ENCODE measurements around the gene KIAA1217.
A peak's percentile ranks its signal among the peaks of the same experiment; 100 is the strongest.

KIAA1217 gene

DNA sequence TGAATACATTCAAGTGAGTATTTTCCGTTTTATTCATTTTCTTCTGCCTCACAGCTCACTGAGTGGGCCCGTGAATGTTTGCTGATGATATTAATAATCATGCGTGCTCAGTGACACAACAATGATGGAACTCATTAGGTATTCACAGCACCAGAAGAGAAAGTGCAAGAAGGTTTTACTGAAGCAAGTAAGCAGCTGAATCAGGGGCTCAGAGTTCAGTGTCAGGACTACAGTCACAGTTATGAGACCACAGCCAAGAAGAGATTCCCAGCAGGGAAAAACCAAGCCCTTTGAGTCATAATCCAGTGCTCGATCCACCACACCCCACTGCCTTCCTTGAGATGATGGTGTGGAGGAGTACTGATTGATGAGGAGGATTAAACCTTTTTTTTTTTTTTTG lies 247.4 kb downstream of the KIAA1217 start:
- TF ChIP-seq, protein P1, sequence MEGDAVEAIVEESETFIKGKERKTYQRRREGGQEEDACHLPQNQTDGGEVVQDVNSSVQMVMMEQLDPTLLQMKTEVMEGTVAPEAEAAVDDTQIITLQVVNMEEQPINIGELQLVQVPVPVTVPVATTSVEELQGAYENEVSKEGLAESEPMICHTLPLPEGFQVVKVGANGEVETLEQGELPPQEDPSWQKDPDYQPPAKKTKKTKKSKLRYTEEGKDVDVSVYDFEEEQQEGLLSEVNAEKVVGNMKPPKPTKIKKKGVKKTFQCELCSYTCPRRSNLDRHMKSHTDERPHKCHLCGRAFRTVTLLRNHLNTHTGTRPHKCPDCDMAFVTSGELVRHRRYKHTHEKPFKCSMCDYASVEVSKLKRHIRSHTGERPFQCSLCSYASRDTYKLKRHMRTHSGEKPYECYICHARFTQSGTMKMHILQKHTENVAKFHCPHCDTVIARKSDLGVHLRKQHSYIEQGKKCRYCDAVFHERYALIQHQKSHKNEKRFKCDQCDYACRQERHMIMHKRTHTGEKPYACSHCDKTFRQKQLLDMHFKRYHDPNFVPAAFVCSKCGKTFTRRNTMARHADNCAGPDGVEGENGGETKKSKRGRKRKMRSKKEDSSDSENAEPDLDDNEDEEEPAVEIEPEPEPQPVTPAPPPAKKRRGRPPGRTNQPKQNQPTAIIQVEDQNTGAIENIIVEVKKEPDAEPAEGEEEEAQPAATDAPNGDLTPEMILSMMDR (IDR thresholded peaks at IDR 0.05; ENCODE audit: insufficient read depth, low read length, missing control alignments), result no peak
- no peak overlapping the region; the same call in 1 of the 2 replicates for H3K4me3 ChIP-seq (ENCODE audit: low read depth, low read length)
- POLR2A ChIA-PET, result interaction anchor here (0.9 to 1.0 kb wide), 2 partner anchors 9 to 10 kb away, joined by 4 read pairs; no protein-coding TSS in a partner anchor
- peak; percentile 93 for DNase-seq (ENCODE audit: low read depth, low spot score)
- CTCF ChIA-PET, result no interaction called here

DNA sequence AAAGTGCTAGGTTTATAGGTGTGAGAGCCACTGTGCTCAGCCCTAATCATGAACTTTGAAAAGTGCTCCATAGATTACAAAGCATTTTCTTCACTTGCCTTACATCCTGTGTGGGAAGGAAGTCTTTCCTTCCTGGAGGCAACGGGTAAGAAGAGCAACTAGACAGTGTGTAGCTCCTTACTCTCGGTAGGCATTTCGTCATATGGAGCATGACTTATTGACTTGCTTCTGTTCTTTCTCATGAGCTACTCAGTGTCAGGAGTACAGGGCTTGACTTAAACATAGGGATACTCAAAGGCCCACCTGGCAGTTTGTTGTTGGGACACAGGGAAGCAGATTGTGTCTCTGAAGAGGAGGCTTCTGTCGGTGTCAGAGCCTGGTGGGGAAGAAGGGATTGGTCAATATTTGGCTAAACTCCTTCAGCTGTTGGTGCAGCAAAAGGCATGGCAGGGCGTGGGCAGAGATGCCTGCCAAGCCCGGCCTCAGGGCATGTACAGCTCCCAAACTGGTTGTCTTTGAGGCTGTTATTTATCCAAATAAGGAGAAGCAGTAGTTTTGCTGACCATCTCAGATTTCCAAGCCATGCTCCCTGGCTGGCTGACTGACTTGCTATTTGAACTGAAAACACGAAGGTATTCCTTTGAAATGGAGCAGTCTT lies 248.9 kb downstream of the KIAA1217 start:
- CTCF ChIA-PET, result interaction anchor here (1.1 kb wide), 1 partner anchor 62 kb away, joined by 4 read pairs; no protein-coding TSS in a partner anchor
- POLR2A ChIA-PET, result no interaction called here
- no peak for DNase-seq (ENCODE audit: low read depth, low spot score)
- no peak overlapping the region for H3K4me3 ChIP-seq (ENCODE audit: low read depth, low read length)
- TF ChIP-seq, protein P1 (IDR thresholded peaks at IDR 0.05; ENCODE audit: insufficient read depth, low read length, missing control alignments), result no peak

DNA sequence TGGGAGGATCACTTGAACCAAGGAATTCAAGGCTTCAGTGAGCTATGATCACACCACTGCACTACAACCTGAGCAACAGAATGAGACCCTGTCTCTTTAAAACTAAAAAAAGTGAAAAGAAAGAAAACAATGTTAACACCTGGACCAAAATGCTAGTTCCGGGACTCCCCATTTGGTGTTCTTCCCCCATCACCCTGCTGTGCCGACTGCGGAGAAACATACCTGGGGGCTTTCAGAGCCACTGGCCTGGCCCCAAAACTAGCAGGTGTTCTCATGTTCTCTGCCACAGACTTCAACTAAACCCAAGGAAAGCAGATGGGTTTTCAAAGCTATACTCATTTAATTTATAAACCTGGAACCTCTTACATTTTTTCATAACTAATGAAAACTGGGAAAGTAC lies 250.9 kb downstream of the KIAA1217 start:
- TF ChIP-seq, protein P1 (IDR thresholded peaks at IDR 0.05; ENCODE audit: insufficient read depth, low read length, missing control alignments), result no peak
- no peak overlapping the region for H3K4me3 ChIP-seq (ENCODE audit: low read depth, low read length)
- CTCF ChIA-PET, result interaction anchor here (0.6 kb wide), 1 partner anchor 465 kb away, joined by 3 read pairs; no protein-coding TSS in a partner anchor
- POLR2A ChIA-PET, result no interaction called here
- no peak for DNase-seq (ENCODE audit: low read depth, low spot score)

DNA sequence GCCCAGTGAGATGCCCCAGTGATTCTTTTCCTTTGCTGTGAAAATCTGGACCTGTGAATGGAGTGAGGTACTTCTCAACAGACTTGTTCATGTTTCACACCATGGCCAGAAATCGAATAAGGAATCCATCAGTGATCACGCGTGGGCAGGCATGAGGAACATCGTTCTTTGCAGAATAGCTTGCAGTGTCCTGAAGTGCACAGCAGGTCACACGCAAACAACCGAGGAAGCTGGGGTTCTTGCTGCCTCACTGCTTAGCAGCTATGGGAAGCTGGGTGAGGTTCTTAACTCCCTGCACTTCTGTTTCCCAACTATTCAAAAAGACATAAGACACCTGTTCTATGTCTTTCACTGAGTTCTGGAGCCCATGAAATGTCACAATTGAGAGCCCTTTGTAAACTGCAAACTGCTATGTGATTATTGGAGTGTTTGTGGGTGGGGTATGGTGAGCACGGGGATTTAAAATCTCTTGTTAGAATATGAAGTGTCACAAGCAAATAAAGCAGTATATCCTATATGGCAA lies 253.4 kb downstream of the KIAA1217 start:
- DNase-seq (ENCODE audit: low read depth, low spot score), result no peak
- CTCF ChIA-PET, result interaction anchor here (0.6 to 1.9 kb wide), 4 partner anchors 12 to 469 kb away, joined by 3 to 4 read pairs (median 4); no protein-coding TSS in a partner anchor
- POLR2A ChIA-PET, result no interaction called here
- TF ChIP-seq, protein P1 (IDR thresholded peaks at IDR 0.05; ENCODE audit: insufficient read depth, low read length, missing control alignments), result no peak
- no peak overlapping the region for H3K4me3 ChIP-seq (ENCODE audit: low read depth, low read length)

DNA sequence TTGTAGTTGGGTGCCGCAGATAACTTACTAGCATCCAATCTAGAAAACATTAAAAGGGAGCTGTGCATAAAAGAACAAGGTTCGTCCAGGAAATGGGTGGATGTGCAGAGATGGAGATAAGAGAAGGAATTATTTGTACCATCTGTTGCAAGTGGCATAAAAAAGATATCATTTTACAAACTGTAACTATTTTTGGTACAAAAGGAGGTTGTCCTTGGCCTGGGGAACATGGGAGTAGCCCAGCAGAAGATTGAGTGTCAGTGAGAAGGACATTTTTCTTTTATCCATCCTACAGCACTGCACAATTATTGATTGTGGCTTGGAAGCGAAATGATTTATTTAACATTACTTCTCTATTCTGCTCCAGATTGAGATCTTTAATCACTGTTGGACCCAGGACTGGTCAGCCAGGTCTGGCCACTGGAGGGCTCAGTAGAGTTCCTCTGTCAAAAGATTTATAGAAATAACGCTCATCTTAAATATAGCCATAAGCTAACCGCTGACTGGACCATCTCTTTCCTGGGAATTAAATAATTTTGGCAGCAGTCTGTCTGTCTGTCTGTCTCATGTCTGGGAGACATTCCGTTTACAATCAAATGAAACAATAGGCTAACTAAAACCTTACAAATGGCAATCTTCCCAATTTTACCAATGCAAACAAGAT lies 254.1 kb downstream of the KIAA1217 start:
- ChIA-PET CTCF (interaction anchor here (0.6 to 1.9 kb wide), 6 partner anchors 12 to 470 kb away, joined by 3 to 5 read pairs (median 4); no protein-coding TSS in a partner anchor), POLR2A (no interaction called here)
- DNase-seq (ENCODE audit: low read depth, low spot score), result no peak
- no peak overlapping the region for H3K4me3 ChIP-seq (ENCODE audit: low read depth, low read length)
- TF ChIP-seq, protein P1 (IDR thresholded peaks at IDR 0.05; ENCODE audit: insufficient read depth, low read length, missing control alignments), result no peak
